Epithelial cell of prostate (primary cell): ENCODE results near the gene UBE2E1.

ENCODE experiments used
- DNase-seq: peaks from one replicate; pipeline ENCODE4 v3.0.0-alpha.2; 2011; ENCODE audit warnings: low read depth, low spot score
- H3K27ac ChIP-seq: fragments of 450-650 bp; 2 replicates; pipeline ENCODE4 v1.5.1; 2017; ENCODE audit warnings: mild to moderate bottlenecking

Gene UBE2E1

DNA sequence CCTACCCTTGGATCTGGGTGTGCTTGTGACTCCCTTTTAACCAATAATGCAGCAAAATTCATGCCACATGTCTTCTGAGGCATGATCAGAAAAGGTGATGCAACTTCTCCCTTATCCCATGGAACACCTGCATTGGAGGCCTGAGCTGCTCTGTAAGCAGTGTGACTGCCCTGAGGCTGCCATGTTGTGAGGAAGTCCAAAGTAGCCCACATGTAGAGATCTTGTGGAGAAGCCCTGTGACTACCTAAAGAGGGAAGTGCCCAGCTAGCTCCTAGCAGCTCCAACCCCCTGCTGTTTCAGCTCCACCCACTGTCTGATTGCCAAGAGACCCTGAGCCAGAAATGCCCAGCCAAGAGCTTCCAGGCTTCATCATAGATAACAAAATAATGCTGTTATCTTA lies 132.9 kb downstream of the UBE2E1 start:
- H3K27ac ChIP-seq = no peak overlapping the region
- no peak for DNase-seq

- no peak for DNase-seq
- H3K27ac ChIP-seq = no peak overlapping the region
Measured at GRCh38 chr3:23940775-23941174, 135.0 kb downstream of the UBE2E1 start.
